ENCODE results near the gene PDCD2L. TPM values are rescaled to one million over a fixed set of nuclear protein-coding genes. Genes with fewer than 3 reads are reported as not detected.
"Not testable (repeated sequence)": the region's sequence is repeated elsewhere in the genome, so short reads cannot be mapped to it uniquely, and the experiment has no call there.

The PDCD2L gene
- polyA plus RNA-seq, 2 donors, result 6.9 to 10.9 TPM

DNA sequence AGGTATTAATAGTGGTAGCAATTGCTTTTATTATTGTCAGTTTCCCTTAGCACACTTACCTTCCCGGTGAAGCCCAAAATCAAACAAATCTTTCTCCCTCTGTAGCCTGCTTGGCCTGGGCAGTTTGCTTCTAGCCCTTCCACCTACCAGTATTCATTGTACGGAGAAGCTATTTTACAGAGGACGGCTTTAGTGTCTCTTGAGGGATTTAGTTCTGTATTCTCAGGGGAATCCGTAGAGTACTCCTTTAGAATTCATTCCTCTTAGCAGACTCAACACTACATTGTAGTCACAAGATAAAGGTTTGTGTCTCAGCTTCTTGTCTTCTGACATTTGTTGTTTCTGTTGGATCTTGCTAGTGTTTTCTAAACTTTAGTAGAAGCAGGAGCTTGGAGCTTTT lies 53.2 kb downstream of the PDCD2L start:
- Histone ChIP-seq H3K4me3 (ENCODE audit: low read depth in 1 of 2, low read length in 2 of 2) (no peak overlapping the region), H3K27me3 (ENCODE audit: control insufficient read depth in 1 of 2, insufficient read depth in 2 of 2, low read length in 2 of 2) (no peaks in the 10 kb centered on the region), H3K9me3 (ENCODE audit: control insufficient read depth in 2 of 2, insufficient read depth in 1 of 2, low read depth in 1 of 2, low read length in 1 of 2) (no peaks in the 10 kb centered on the region), H3K27ac (ENCODE audit: low read depth in 2 of 2, low read length in 1 of 2) (no peak overlapping the region), H3K36me3 (ENCODE audit: control insufficient read depth in 2 of 2, insufficient read depth in 2 of 2, low read length in 1 of 2) (peaks cover 5 to 8% of the 10 kb centered on the region in 2 donors), H3K4me1 (ENCODE audit: control insufficient read depth in 2 of 2, insufficient read depth in 2 of 2, low read length in 1 of 2) (no peaks in the 10 kb centered on the region)
- 67 to 69% methylated on average over 4 of the region's 4 CpGs for WGBS, 2 donors

DNA sequence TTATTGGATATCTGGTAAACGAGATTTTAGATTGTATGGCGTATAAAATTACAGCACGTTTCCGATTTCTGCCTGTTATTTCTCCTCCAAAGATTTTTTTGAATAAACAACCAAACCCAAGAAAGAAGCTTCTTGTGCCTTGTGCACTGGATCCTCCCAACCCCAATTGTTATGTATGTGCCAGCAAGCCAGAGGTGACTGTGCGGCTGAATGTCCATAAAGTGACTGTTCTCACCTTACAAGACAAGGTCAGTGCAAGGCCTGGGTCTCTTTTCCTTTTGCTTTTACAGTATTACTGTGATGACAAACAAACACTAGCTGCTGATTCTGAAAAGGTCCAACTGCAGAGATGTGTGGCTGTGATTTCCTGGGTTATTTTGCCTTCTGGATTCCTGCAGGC lies 54.5 kb downstream of the PDCD2L start:
- H3K36me3 ChIP-seq (ENCODE audit: control insufficient read depth in 2 of 2, insufficient read depth in 2 of 2, low read length in 1 of 2), result peaks cover 5 to 15% of the 10 kb centered on the region in 2 donors
- H3K27me3 ChIP-seq (ENCODE audit: control insufficient read depth in 1 of 2, insufficient read depth in 2 of 2, low read length in 2 of 2), result no peaks in the 10 kb centered on the region
- H3K27ac ChIP-seq (ENCODE audit: low read depth in 2 of 2, low read length in 1 of 2), result no peak overlapping the region
- H3K4me3 ChIP-seq (ENCODE audit: low read depth in 1 of 2, low read length in 2 of 2), result no peak overlapping the region
- H3K4me1 ChIP-seq (ENCODE audit: control insufficient read depth in 2 of 2, insufficient read depth in 2 of 2, low read length in 1 of 2), result no peaks in the 10 kb centered on the region
- no peaks in the 10 kb centered on the region for H3K9me3 ChIP-seq (ENCODE audit: control insufficient read depth in 2 of 2, insufficient read depth in 1 of 2, low read depth in 1 of 2, low read length in 1 of 2)
- 88 to 91% methylated on average over 5 of the region's 5 CpGs for WGBS, 2 donors

DNA sequence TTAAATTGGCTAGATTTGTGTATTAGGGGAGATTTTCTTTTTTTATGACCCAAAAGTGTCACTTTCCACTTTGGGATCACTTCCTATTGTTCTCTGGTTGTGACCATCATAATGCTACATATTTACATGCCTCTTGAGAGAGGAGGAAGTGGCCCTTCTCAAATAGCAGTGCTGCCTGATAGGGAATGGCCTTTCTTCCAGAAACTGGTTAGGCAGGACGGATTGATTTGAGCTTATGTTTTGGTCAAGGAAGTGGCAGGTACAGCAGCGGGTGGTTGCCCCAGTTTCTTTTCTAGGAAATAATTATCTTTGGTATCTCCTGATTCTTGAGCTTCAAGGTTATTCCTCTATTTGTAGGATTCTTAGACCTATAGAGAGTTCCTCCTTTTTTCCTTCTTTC lies 55.4 kb downstream of the PDCD2L start:
- Histone ChIP-seq H3K9me3 (ENCODE audit: control insufficient read depth in 2 of 2, insufficient read depth in 1 of 2, low read depth in 1 of 2, low read length in 1 of 2) (no peaks in the 10 kb centered on the region), H3K4me1 (ENCODE audit: control insufficient read depth in 2 of 2, insufficient read depth in 2 of 2, low read length in 1 of 2) (no peaks in the 10 kb centered on the region), H3K4me3 (ENCODE audit: low read depth in 1 of 2, low read length in 2 of 2) (no peak overlapping the region), H3K36me3 (ENCODE audit: control insufficient read depth in 2 of 2, insufficient read depth in 2 of 2, low read length in 1 of 2) (peaks cover 5 to 15% of the 10 kb centered on the region in 2 donors), H3K27me3 (ENCODE audit: control insufficient read depth in 1 of 2, insufficient read depth in 2 of 2, low read length in 2 of 2) (no peaks in the 10 kb centered on the region), H3K27ac (ENCODE audit: low read depth in 2 of 2, low read length in 1 of 2) (no peak overlapping the region)
- WGBS, 2 donors, result 67 to 72% methylated on average over 2 of the region's 2 CpGs

DNA sequence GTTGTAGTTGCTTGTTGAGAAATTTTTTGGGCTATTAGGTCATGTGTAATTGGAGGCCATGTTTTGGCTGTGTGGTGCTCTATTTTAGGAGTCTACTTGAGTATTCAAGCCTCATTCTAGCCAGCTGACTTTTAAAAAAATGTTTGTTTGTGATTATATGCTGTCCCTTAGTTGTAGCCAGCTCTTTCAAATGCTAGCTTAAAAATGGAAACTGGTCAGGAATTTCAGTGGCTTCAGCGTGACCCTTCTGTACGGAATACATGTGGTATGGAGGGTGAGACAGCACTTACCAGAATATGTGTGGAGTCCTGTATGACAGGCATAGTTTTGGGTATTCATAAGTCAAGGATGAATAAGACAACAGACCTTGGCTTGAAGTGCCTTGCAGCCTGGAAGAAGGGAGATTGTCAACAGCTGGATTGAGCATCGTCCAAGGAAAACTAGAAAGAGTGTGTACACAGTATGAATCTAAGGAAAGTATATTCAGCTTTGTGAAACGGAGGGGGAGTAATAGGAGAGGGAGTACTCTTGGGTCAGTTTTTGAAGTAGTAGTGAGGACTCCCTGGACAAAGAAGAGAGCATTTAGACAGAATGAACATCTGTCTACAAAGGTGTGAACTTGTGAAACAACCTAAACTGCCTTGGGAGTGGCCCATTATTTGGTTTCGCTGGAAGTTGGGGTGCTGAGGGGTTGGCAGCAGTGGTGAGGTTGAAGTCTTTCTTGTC lies 57.3 kb downstream of the PDCD2L start:
- Histone ChIP-seq H3K4me1 (ENCODE audit: control insufficient read depth in 2 of 2, insufficient read depth in 2 of 2, low read length in 1 of 2) (no peaks in the 10 kb centered on the region), H3K36me3 (ENCODE audit: control insufficient read depth in 2 of 2, insufficient read depth in 2 of 2, low read length in 1 of 2) (peaks cover 5 to 15% of the 10 kb centered on the region in 2 donors), H3K27ac (ENCODE audit: low read depth in 2 of 2, low read length in 1 of 2) (no peak overlapping the region), H3K9me3 (ENCODE audit: control insufficient read depth in 2 of 2, insufficient read depth in 1 of 2, low read depth in 1 of 2, low read length in 1 of 2) (no peaks in the 10 kb centered on the region), H3K27me3 (ENCODE audit: control insufficient read depth in 1 of 2, insufficient read depth in 2 of 2, low read length in 2 of 2) (no peaks in the 10 kb centered on the region), H3K4me3 (ENCODE audit: low read depth in 1 of 2, low read length in 2 of 2) (no peak overlapping the region)
- WGBS, 2 donors, result 84 to 86% methylated on average over 5 of the region's 5 CpGs

DNA sequence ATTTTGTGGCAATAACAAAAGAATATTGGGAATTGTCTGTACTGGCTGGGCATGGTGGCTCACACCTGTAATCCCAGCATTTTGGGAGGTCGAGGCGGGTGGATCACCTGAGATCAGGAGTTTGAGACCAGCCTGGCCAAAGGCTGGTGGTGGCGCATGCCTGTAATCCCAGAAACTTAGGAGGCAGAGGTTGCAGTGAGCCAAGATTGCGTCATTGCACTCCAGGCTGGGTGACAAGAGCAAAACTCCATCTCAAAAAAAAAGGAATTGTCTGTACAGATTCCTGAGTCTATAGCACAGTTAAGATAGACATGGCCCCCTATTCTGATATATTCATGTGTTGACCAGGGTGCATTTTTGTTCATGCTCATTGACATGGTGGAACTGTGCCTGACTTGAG lies 60.6 kb downstream of the PDCD2L start:
- peaks cover 5 to 23% of the 10 kb centered on the region in 2 donors for H3K36me3 ChIP-seq (ENCODE audit: control insufficient read depth in 2 of 2, insufficient read depth in 2 of 2, low read length in 1 of 2)
- not testable (repeated sequence) for H3K27ac ChIP-seq (ENCODE audit: low read depth in 2 of 2, low read length in 1 of 2); H3K27me3 ChIP-seq (ENCODE audit: control insufficient read depth in 1 of 2, insufficient read depth in 2 of 2, low read length in 2 of 2); H3K9me3 ChIP-seq (ENCODE audit: control insufficient read depth in 2 of 2, insufficient read depth in 1 of 2, low read depth in 1 of 2, low read length in 1 of 2); H3K4me1 ChIP-seq (ENCODE audit: control insufficient read depth in 2 of 2, insufficient read depth in 2 of 2, low read length in 1 of 2); H3K4me3 ChIP-seq (ENCODE audit: low read depth in 1 of 2, low read length in 2 of 2)
- 94% methylated on average over 4 of the region's 4 CpGs for whole genome bisulfite sequencing, 2 donors

DNA sequence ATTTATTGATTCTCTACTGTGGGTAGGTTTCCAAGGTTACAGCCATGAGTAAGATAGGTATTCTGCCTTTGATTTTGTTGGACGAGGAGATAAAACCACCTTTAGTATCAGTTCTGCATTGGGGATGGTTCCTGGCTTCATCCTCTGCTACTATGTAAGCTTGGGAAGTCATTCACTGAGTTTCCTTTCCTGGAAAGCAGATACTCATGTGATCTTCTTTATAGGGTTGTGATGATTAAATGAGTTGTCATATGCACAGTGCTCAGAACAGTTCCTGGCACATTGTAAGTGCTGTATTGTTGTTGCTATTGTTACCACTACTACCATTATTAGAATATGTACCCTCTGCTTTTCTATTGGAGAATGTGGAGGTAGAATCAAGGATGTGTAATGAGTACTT lies 64.2 kb downstream of the PDCD2L start:
- no peak overlapping the region for H3K27ac ChIP-seq (ENCODE audit: low read depth in 2 of 2, low read length in 1 of 2)
- H3K4me3 ChIP-seq (ENCODE audit: low read depth in 1 of 2, low read length in 2 of 2), result no peak overlapping the region
- H3K36me3 ChIP-seq (ENCODE audit: control insufficient read depth in 2 of 2, insufficient read depth in 2 of 2, low read length in 1 of 2), result peaks cover 5 to 15% of the 10 kb centered on the region in 2 donors
- no peaks in the 10 kb centered on the region for H3K27me3 ChIP-seq (ENCODE audit: control insufficient read depth in 1 of 2, insufficient read depth in 2 of 2, low read length in 2 of 2)
- no peaks in the 10 kb centered on the region for H3K4me1 ChIP-seq (ENCODE audit: control insufficient read depth in 2 of 2, insufficient read depth in 2 of 2, low read length in 1 of 2)
- H3K9me3 ChIP-seq (ENCODE audit: control insufficient read depth in 2 of 2, insufficient read depth in 1 of 2, low read depth in 1 of 2, low read length in 1 of 2), result no peaks in the 10 kb centered on the region
- WGBS, 2 donors, result 54 to 55% methylated on average over 1 of the region's 1 CpG

DNA sequence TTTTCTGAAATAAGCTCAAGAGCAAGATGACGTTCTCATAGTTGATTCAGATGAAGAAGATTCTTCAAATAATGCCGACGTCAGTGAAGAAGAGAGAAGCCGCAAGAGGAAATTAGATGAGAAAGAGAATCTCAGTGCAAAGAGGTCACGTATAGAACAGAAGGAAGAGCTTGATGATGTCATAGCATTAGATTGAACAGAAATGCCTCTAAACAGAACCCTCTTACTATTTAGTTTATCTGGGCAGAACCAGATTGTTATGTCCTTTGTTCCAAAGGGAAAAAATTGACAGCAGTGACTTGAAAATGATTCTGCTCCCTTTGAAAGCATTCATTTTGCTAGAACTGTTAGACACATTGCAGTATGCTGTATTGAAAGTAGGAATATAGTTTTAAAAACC lies 64.8 kb downstream of the PDCD2L start:
- 91% methylated on average over 5 of the region's 5 CpGs for WGBS, 2 donors
- H3K9me3 ChIP-seq (ENCODE audit: control insufficient read depth in 2 of 2, insufficient read depth in 1 of 2, low read depth in 1 of 2, low read length in 1 of 2); H3K4me3 ChIP-seq (ENCODE audit: low read depth in 1 of 2, low read length in 2 of 2); H3K27me3 ChIP-seq (ENCODE audit: control insufficient read depth in 1 of 2, insufficient read depth in 2 of 2, low read length in 2 of 2); H3K27ac ChIP-seq (ENCODE audit: low read depth in 2 of 2, low read length in 1 of 2); H3K4me1 ChIP-seq (ENCODE audit: control insufficient read depth in 2 of 2, insufficient read depth in 2 of 2, low read length in 1 of 2): not testable (repeated sequence)
- peaks cover 5 to 13% of the 10 kb centered on the region in 2 donors for H3K36me3 ChIP-seq (ENCODE audit: control insufficient read depth in 2 of 2, insufficient read depth in 2 of 2, low read length in 1 of 2)

DNA sequence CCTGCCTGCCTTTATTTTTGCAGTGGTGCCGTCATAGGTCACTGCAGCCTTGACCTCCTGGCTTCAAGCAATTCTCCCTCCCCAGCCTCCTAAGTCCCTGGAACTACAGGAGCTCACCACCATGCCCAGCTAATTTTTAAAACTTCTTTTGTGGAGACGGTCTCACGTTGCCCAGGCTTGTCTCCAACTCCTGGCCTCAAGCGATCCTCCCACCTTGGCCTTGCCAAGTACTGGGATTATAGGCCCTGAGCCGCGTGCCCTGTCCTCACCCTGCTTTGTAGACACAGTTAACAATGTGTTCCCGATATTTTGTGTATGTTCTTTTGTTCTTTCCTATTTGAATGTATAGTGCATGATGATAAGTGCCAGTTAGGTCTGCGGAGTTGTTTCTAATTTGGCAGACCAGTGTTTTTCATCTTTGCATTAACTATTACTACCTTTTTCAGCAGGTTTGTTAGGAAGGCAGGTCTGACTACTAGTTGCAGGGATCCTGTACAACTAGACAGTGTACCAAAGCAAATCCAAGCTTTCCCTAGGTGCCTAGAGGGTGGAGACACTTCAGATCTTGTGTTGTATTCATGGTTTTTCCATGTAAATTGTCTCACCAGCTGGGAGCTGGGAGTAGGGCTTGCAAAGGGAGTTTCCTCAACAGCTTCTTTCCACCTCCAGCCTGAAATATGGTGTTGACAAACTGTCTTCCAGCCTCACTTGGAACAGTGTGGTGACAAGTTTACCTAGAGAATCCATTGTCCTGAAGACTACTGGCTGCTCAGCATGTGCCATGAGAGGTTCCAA lies 67.9 kb downstream of the PDCD2L start:
- WGBS, 2 donors, result 48 to 55% methylated on average over 8 of the region's 8 CpGs
- Histone ChIP-seq H3K4me3 (ENCODE audit: low read depth in 1 of 2, low read length in 2 of 2) (no peak overlapping the region), H3K27me3 (ENCODE audit: control insufficient read depth in 1 of 2, insufficient read depth in 2 of 2, low read length in 2 of 2) (no peaks in the 10 kb centered on the region), H3K4me1 (ENCODE audit: control insufficient read depth in 2 of 2, insufficient read depth in 2 of 2, low read length in 1 of 2) (peaks cover 0 to 6% of the 10 kb centered on the region in 2 donors), H3K27ac (ENCODE audit: low read depth in 2 of 2, low read length in 1 of 2) (peak overlapping the region in 1 of 2 donors; percentile 42), H3K9me3 (ENCODE audit: control insufficient read depth in 2 of 2, insufficient read depth in 1 of 2, low read depth in 1 of 2, low read length in 1 of 2) (no peaks in the 10 kb centered on the region), H3K36me3 (ENCODE audit: control insufficient read depth in 2 of 2, insufficient read depth in 2 of 2, low read length in 1 of 2) (peaks cover 5 to 9% of the 10 kb centered on the region in 2 donors)

DNA sequence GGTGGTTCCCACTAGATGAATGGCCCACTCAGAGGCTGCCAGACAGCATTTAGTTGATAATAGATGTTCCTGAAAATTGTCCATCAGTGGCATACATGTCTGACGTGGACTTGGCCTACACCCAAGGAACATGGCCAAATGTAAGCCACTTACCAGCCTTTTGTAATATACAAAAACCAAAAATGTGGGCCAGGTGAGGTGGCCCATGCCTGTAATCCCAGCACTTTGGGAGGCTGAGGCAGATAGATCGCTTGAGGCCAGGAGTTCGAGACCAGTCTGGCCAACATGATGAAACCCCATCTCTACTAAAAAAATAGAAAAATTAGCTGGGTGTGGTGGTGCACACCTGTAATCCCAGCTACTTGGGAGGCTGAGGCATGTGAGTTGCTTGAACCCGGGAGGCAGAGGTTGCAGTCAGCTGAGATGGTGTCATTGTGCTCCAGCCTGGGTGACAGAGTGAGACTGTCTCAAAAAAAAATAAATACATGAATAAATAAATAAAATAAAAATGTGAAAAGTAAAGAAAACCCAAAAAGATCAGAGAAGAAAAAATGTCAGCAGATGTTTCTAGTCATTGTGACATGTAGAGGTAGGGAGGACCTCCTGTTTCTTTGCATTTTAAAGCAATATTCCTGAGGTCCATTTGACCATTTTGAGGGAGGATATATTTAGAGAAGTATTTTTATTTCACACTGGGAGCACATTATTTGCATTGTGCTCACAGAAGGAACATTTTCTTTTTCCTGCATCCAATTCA lies 70.2 kb downstream of the PDCD2L start:
- H3K4me3 ChIP-seq (ENCODE audit: low read depth in 1 of 2, low read length in 2 of 2), result no peak overlapping the region
- no peak overlapping the region for H3K27ac ChIP-seq (ENCODE audit: low read depth in 2 of 2, low read length in 1 of 2)
- H3K4me1 ChIP-seq (ENCODE audit: control insufficient read depth in 2 of 2, insufficient read depth in 2 of 2, low read length in 1 of 2), result peaks cover 0 to 6% of the 10 kb centered on the region in 2 donors
- H3K9me3 ChIP-seq (ENCODE audit: control insufficient read depth in 2 of 2, insufficient read depth in 1 of 2, low read depth in 1 of 2, low read length in 1 of 2), result no peaks in the 10 kb centered on the region
- no peaks in the 10 kb centered on the region for H3K27me3 ChIP-seq (ENCODE audit: control insufficient read depth in 1 of 2, insufficient read depth in 2 of 2, low read length in 2 of 2)
- H3K36me3 ChIP-seq (ENCODE audit: control insufficient read depth in 2 of 2, insufficient read depth in 2 of 2, low read length in 1 of 2), result peaks cover 5% of the 10 kb centered on the region in 2 donors
- WGBS, 2 donors, result 74 to 77% methylated on average over 4 of the region's 4 CpGs

Data from esophagus (tissue), 2 donors.